ENCODE data around the gene MRM1.

The MRM1 gene

DNA sequence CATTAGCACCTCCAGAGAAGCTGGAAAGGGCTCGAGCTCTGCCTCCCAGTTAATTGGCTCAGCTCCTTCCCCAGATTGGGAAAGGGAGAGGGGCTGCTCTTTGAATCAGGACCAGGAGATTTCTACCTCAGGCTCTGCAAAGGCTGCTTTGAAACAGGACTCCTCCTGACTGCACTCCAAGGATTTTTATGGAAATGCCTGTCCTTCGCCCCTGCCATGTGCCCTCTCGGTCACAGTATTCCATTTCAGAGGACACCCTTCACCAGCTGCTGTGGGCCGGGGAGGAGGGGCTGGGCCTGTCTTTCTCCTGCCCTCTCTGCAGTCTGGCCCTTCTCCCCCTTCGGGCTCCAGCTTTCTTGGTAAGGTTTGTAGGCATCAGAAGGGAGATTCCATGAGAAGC is 13.6 kb downstream of the MRM1 start:
- no peak for ATAC-seq
- TF ChIP-seq BACH2 (CRISPR knock-in tag; IDR thresholded peaks at IDR 0.05; ENCODE audit: borderline replicate concordance) (no peak), RARB (CRISPR knock-in tag; IDR thresholded peaks at IDR 0.05) (no peak), ZFP3 (CRISPR knock-in tag; IDR thresholded peaks at IDR 0.05) (no peak), ISL1 (CRISPR knock-in tag; IDR thresholded peaks at IDR 0.05) (no peak), OSR1 (CRISPR knock-in tag; IDR thresholded peaks at IDR 0.05) (no peak), PPARA (CRISPR knock-in tag; IDR thresholded peaks at IDR 0.05; ENCODE audit: borderline replicate concordance) (no peak), TCF4 (CRISPR knock-in tag; IDR thresholded peaks at IDR 0.05; ENCODE audit: borderline replicate concordance) (no peak), ZNF70 (CRISPR knock-in tag; IDR thresholded peaks at IDR 0.05) (no peak), CSDC2 (CRISPR knock-in tag; IDR thresholded peaks at IDR 0.05) (no peak), ZFP30 (CRISPR knock-in tag; IDR thresholded peaks at IDR 0.05) (no peak), ESRRG (CRISPR knock-in tag; IDR thresholded peaks at IDR 0.05) (no peak), ZNF8 (CRISPR knock-in tag; IDR thresholded peaks at IDR 0.05) (no peak), GLIS3 (CRISPR knock-in tag; IDR thresholded peaks at IDR 0.05) (no peak), TOX (CRISPR knock-in tag; IDR thresholded peaks at IDR 0.05; ENCODE audit: borderline replicate concordance) (no peak), ZC3H10 (CRISPR knock-in tag; IDR thresholded peaks at IDR 0.05) (no peak), SNAI2 (CRISPR knock-in tag; IDR thresholded peaks at IDR 0.05) (no peak)
- TF ChIP-seq, protein P1, sequence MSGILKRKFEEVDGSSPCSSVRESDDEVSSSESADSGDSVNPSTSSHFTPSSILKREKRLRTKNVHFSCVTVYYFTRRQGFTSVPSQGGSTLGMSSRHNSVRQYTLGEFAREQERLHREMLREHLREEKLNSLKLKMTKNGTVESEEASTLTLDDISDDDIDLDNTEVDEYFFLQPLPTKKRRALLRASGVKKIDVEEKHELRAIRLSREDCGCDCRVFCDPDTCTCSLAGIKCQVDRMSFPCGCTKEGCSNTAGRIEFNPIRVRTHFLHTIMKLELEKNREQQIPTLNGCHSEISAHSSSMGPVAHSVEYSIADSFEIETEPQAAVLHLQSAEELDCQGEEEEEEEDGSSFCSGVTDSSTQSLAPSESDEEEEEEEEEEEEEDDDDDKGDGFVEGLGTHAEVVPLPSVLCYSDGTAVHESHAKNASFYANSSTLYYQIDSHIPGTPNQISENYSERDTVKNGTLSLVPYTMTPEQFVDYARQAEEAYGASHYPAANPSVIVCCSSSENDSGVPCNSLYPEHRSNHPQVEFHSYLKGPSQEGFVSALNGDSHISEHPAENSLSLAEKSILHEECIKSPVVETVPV (CRISPR knock-in tag; IDR thresholded peaks at IDR 0.05): no peak
- TF ChIP-seq, protein P2, sequence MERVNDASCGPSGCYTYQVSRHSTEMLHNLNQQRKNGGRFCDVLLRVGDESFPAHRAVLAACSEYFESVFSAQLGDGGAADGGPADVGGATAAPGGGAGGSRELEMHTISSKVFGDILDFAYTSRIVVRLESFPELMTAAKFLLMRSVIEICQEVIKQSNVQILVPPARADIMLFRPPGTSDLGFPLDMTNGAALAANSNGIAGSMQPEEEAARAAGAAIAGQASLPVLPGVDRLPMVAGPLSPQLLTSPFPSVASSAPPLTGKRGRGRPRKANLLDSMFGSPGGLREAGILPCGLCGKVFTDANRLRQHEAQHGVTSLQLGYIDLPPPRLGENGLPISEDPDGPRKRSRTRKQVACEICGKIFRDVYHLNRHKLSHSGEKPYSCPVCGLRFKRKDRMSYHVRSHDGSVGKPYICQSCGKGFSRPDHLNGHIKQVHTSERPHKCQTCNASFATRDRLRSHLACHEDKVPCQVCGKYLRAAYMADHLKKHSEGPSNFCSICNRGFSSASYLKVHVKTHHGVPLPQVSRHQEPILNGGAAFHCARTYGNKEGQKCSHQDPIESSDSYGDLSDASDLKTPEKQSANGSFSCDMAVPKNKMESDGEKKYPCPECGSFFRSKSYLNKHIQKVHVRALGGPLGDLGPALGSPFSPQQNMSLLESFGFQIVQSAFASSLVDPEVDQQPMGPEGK (CRISPR knock-in tag; IDR thresholded peaks at IDR 0.05; ENCODE audit: borderline replicate concordance): no peak
- TF ChIP-seq, protein P3, sequence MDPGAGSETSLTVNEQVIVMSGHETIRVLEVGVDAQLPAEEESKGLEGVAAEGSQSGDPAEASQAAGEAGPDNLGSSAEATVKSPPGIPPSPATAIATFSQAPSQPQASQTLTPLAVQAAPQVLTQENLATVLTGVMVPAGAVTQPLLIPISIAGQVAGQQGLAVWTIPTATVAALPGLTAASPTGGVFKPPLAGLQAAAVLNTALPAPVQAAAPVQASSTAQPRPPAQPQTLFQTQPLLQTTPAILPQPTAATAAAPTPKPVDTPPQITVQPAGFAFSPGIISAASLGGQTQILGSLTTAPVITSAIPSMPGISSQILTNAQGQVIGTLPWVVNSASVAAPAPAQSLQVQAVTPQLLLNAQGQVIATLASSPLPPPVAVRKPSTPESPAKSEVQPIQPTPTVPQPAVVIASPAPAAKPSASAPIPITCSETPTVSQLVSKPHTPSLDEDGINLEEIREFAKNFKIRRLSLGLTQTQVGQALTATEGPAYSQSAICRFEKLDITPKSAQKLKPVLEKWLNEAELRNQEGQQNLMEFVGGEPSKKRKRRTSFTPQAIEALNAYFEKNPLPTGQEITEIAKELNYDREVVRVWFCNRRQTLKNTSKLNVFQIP (CRISPR knock-in tag; IDR thresholded peaks at IDR 0.05; ENCODE audit: borderline replicate concordance, low read depth): no peak
- TF ChIP-seq, protein P4, sequence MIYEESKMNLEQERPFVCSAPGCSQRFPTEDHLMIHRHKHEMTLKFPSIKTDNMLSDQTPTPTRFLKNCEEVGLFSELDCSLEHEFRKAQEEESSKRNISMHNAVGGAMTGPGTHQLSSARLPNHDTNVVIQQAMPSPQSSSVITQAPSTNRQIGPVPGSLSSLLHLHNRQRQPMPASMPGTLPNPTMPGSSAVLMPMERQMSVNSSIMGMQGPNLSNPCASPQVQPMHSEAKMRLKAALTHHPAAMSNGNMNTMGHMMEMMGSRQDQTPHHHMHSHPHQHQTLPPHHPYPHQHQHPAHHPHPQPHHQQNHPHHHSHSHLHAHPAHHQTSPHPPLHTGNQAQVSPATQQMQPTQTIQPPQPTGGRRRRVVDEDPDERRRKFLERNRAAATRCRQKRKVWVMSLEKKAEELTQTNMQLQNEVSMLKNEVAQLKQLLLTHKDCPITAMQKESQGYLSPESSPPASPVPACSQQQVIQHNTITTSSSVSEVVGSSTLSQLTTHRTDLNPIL (CRISPR knock-in tag; IDR thresholded peaks at IDR 0.05; ENCODE audit: low read depth): no peak

DNA sequence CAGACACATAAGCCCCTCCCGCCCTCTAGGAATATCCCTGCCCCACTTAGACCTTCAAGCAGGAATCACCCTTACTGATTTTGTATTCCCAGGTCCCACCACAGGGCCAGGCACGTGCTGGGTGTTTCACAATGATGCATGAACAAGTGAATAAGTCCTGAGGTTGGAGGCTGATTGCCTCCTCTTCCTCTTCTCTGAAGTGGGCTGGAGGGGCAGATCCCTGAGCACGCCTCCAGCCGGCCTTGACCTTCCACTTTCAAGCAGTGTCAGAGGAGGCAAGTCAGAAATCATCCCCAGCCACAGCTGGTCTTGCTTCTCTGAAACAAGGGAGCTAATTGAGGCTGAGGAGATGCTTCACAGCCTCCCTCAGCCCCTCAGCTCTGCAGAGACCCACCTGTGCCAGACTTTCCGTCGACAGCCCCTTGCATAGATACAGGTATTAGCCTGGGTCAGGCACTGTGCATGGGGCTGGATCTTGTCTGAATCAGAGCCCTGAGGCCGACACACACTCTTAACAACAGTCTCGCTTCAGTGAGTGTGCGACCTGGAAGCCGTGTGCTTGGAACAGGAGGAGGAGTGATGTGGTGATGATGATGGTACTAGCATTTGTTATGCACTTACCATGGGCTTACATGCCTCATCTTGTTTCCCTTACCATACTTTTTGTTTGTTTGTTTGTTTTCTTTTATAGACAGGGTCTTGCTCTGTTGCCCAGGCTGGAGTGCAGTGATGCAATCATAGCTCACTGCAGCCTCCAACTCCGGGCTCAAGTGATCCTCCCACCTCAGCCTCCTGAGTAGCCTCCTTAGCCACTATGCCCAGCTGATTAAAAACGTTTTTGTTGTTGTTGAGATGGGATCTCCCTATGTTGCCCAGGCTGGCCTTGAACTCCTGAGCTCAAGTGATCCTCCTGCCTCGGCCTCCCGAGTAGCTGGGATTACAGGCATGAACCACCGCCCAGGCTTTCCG is 15.0 kb downstream of the MRM1 start:
- TF ChIP-seq PPARA (CRISPR knock-in tag; IDR thresholded peaks at IDR 0.05; ENCODE audit: borderline replicate concordance): no peak
- TF ChIP-seq ISL1 (CRISPR knock-in tag; IDR thresholded peaks at IDR 0.05): no peak
- no peak for TF ChIP-seq RARB (CRISPR knock-in tag; IDR thresholded peaks at IDR 0.05)
- TF ChIP-seq ZFP30 (CRISPR knock-in tag; IDR thresholded peaks at IDR 0.05): no peak
- no peak for TF ChIP-seq BACH2 (CRISPR knock-in tag; IDR thresholded peaks at IDR 0.05; ENCODE audit: borderline replicate concordance)
- no peak for TF ChIP-seq ESRRG (CRISPR knock-in tag; IDR thresholded peaks at IDR 0.05)
- TF ChIP-seq ARNTL (CRISPR knock-in tag; IDR thresholded peaks at IDR 0.05; ENCODE audit: borderline replicate concordance, low read depth): no peak
- TF ChIP-seq ZNF565 (CRISPR knock-in tag; conservative IDR thresholded peaks at IDR 0.05; ENCODE audit: low read depth): no peak
- TF ChIP-seq TCF4 (CRISPR knock-in tag; IDR thresholded peaks at IDR 0.05; ENCODE audit: borderline replicate concordance): no peak
- no peak for TF ChIP-seq GLIS3 (CRISPR knock-in tag; IDR thresholded peaks at IDR 0.05)
- TF ChIP-seq, protein P3 (CRISPR knock-in tag; IDR thresholded peaks at IDR 0.05; ENCODE audit: borderline replicate concordance, low read depth): no peak
- TF ChIP-seq CSDC2 (CRISPR knock-in tag; IDR thresholded peaks at IDR 0.05): no peak
- no peak for ATAC-seq
